B cell (primary cell): ENCODE results near the gene POLD1.

Source experiments
- EZH2 ChIP-seq: IDR thresholded peaks from 2 replicates; pipeline ENCODE4 v1.6.1; 2012; ENCODE audit warnings: borderline replicate concordance, low read depth, mild to moderate bottlenecking, moderate library complexity, low read length; ENCODE audit not compliant: insufficient read depth, poor library complexity, severe bottlenecking
- TF ChIP-seq, protein P1 (sequence below): fragments of 200-600 bp; IDR thresholded peaks from one replicate; pipeline ENCODE4 v1.8.0; 2022; ENCODE audit warnings: antibody characterized with exemption, mild to moderate bottlenecking

DNA sequence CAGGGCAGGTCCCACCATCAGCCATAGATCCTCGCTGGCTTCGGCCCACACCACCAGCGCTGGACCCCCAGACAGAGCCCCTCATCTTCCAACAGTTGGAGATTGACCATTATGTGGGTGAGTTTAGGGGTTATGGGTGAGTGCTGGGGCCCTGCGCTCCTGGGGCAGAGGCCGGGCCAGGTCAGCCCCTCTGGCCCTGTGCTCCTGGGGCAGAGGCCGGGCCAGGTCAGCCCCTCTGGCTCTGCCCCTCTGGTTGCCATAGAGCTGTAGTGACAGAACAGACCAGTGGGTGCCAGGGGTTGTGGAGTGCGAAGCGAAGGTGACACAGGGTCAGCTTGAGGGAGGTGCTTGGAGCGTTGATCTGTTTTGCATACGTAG, 15.2 kb downstream of the POLD1 start:
- TF ChIP-seq, protein P1, sequence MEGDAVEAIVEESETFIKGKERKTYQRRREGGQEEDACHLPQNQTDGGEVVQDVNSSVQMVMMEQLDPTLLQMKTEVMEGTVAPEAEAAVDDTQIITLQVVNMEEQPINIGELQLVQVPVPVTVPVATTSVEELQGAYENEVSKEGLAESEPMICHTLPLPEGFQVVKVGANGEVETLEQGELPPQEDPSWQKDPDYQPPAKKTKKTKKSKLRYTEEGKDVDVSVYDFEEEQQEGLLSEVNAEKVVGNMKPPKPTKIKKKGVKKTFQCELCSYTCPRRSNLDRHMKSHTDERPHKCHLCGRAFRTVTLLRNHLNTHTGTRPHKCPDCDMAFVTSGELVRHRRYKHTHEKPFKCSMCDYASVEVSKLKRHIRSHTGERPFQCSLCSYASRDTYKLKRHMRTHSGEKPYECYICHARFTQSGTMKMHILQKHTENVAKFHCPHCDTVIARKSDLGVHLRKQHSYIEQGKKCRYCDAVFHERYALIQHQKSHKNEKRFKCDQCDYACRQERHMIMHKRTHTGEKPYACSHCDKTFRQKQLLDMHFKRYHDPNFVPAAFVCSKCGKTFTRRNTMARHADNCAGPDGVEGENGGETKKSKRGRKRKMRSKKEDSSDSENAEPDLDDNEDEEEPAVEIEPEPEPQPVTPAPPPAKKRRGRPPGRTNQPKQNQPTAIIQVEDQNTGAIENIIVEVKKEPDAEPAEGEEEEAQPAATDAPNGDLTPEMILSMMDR, result no peak
- no peak for TF ChIP-seq EZH2
